ENCODE data around the gene ACSL4.

- TF ChIP-seq CTCF (IDR thresholded peaks at IDR 0.05): no peak
- no peak for TF ChIP-seq POLR2AphosphoS5 (IDR thresholded peaks at IDR 0.05; ENCODE audit: insufficient read depth in 1 of 2, low read depth in 1 of 2)
Observed at GRCh38 chrX:109691277-109691676, 41.8 kb downstream of the ACSL4 start.

Data from vagina (tissue), 2 donors.